ENCODE measurements around the gene FAM107B. TPM values are rescaled to one million over a fixed set of nuclear protein-coding genes. Genes with fewer than 3 reads are reported as not detected.

FAM107B gene
- total and polyA plus RNA-seq, 12 donors = 2.6 to 18.5 (median 6.2) TPM

DNA sequence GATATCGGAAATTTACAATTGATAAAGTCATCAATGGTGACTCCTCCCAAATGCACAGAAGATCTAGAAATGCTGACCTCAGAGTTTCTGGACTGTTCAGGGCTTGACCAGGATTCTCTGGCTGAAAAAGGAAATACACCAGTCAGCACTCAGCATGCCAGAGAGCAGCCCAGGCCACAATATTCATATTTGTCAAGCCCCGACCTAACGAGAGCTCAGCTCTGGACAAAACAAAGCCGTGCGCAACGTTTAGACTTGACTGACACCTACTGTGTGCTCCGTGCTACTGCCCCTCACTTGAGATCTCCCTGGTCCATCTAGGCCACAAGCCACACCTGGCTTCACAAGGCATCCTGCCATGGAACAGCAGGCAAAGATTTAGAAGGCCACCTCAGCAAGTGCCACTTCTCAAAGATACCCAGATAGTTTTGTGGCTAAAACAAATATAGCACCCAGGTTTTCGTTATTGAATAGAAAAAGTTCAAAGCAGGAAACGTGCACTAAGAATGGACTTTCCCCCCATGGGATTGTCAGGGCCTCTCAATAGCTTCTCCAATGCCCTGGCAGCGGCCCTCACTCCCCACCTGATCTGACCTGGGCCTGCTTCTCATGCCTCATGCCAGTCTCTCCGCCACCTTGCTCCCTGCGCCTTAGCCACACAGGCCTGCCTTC lies 218.3 kb downstream of the FAM107B start:
- H3K27me3 ChIP-seq = no peaks in the 10 kb centered on the region
- H3K4me3 ChIP-seq = no peak overlapping the region
- H3K4me1 ChIP-seq = peaks cover 0 to 91% (median 11%) of the 10 kb centered on the region in 9 donors
- H3K27ac ChIP-seq = peak overlapping the region in 4 of 10 donors; percentile 5 to 80 (median 28)
- H3K36me3 ChIP-seq = no peaks in the 10 kb centered on the region
- WGBS, 2 donors = 57 to 67% methylated on average over 12 of the region's 12 CpGs
- intact Hi-C loops (cut with DNase I) = no loop called here
- peak in 7 of 8 donors; percentile 25 to 77 (median 45) for ATAC-seq
- TF ChIP-seq, protein P1, sequence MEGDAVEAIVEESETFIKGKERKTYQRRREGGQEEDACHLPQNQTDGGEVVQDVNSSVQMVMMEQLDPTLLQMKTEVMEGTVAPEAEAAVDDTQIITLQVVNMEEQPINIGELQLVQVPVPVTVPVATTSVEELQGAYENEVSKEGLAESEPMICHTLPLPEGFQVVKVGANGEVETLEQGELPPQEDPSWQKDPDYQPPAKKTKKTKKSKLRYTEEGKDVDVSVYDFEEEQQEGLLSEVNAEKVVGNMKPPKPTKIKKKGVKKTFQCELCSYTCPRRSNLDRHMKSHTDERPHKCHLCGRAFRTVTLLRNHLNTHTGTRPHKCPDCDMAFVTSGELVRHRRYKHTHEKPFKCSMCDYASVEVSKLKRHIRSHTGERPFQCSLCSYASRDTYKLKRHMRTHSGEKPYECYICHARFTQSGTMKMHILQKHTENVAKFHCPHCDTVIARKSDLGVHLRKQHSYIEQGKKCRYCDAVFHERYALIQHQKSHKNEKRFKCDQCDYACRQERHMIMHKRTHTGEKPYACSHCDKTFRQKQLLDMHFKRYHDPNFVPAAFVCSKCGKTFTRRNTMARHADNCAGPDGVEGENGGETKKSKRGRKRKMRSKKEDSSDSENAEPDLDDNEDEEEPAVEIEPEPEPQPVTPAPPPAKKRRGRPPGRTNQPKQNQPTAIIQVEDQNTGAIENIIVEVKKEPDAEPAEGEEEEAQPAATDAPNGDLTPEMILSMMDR (IDR thresholded peaks at IDR 0.05) = peak in 4 of 9 donors; percentile 12 to 31 (median 29)
- no peaks in the 10 kb centered on the region for H3K9me3 ChIP-seq
- DNase-seq = no peak

DNA sequence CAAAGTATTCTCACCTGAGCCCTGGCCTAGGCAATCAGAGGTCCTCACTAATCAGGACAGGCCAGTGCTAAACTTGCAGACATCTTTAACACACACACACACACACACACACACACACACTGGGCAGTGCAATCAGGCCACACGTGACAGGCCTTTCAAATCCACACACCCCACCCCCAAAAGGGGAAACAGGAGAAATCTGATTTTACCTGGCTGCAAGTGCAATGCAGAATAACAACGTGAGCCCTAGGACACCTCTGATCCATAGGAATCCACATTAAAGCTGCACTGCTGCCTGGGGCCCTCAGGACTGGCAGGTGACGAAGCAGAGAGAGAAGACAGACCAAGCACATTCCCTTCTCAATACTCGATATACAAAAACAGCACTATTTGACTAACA lies 218.9 kb downstream of the FAM107B start:
- intact Hi-C loops (cut with DNase I) = no loop called here
- no peak overlapping the region for H3K4me3 ChIP-seq

DNA sequence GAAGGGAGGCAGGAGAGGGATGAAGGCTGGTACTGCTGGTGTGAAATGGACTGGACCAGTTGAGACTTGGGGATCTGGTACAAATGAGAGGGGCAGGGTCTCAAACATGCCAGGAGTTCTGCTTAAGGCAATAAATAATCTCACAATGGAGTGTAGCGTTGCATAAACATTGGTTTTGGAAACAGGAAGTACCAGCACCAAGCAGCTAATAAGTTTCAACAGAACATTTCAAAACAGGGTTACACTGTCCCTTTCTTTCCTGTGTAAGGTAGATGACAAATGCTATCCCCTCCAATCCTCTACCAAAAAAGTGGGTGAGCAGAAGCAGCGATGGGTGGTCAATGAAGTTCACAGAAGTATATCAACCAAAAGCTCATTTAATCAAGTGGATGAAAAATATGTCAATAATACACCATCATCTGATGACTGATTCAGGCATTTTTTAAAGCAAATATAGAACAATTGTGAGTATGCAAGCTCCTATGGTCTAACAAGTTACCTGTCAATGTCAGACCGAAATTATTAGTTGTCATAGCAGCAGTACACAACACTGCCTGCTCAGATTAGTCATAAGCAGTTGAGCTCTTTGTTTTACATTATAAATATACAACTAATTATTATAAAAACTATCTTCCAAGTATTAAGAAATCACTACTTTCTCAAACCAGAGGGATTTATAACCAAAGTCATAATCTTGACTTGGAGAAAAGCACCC lies 220.0 kb downstream of the FAM107B start:
- DNase-seq (no peak), ATAC-seq (peak in 4 of 8 donors; percentile 33 to 54 (median 44))
- peak overlapping the region in 1 of 10 donors; percentile 80 for H3K27ac ChIP-seq
- no peaks in the 10 kb centered on the region for H3K36me3 ChIP-seq
- H3K4me3 ChIP-seq = no peak overlapping the region
- H3K9me3 ChIP-seq = no peaks in the 10 kb centered on the region
- no peaks in the 10 kb centered on the region for H3K27me3 ChIP-seq
- WGBS, 2 donors = 87 to 94% methylated on average over 3 of the region's 3 CpGs
- intact Hi-C loops (cut with DNase I) = no loop called here
- TF ChIP-seq, protein P1 (IDR thresholded peaks at IDR 0.05) = no peak
- peaks cover 0 to 91% (median 15%) of the 10 kb centered on the region in 9 donors for H3K4me1 ChIP-seq

More for the DNA sequence above, 218.9 kb downstream of the FAM107B start:
- DNase-seq = no peak
- TF ChIP-seq, protein P1 (IDR thresholded peaks at IDR 0.05) = no peak
- Histone ChIP-seq H3K4me1 (peaks cover 0 to 91% (median 11%) of the 10 kb centered on the region in 9 donors), H3K27ac (peak overlapping the region in 3 of 10 donors; percentile 5 to 80 (median 45)), H3K36me3 (no peaks in the 10 kb centered on the region), H3K27me3 (no peaks in the 10 kb centered on the region), H3K9me3 (no peaks in the 10 kb centered on the region)
- ATAC-seq = no peak
- whole genome bisulfite sequencing, 2 donors = 51 to 61% methylated on average over 4 of the region's 4 CpGs

DNA sequence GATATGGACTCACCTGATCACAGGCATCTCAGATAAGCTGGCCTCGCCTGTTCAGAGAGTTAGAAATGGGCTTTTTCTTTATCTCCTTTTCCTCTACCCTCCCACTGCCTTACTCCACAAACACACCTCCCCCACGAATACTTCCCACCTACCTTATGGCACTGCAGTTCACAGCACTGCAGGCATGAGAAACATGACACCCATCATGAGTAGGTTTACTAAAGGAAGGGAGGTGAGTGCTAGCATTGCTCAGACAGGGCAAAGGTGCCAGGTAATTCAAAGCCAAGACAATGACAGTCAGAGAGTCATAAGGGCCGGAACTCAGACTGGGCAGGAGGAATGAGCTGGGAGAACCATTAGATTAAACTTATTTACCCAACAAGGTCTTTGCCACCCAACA lies 220.6 kb downstream of the FAM107B start:
- ATAC-seq (no peak), DNase-seq (no peak)
- intact Hi-C loops (cut with DNase I) = no loop called here
- peak overlapping the region in 1 of 10 donors; percentile 80 for H3K27ac ChIP-seq
- WGBS, 2 donors = 84 to 91% methylated on average over 3 of the region's 3 CpGs
- TF ChIP-seq, protein P1 (IDR thresholded peaks at IDR 0.05) = no peak
- no peaks in the 10 kb centered on the region for H3K27me3 ChIP-seq
- no peaks in the 10 kb centered on the region for H3K9me3 ChIP-seq
- H3K36me3 ChIP-seq = no peaks in the 10 kb centered on the region
- peaks cover 0 to 93% (median 15%) of the 10 kb centered on the region in 9 donors for H3K4me1 ChIP-seq
- no peak overlapping the region for H3K4me3 ChIP-seq
